Activated CD8-positive, alpha-beta memory T cell treated with anti-CD3 and anti-CD28 coated beads, Interleukin-2, amount 50 U/mL, for 4 hours (primary cell): Measurements from ENCODE around the gene CCNG2.
"Not testable (repeated sequence)": the region's sequence is repeated elsewhere in the genome, so short reads cannot be mapped to it uniquely, and the experiment has no call there.

Source experiments
- DNase-seq: peaks from one replicate; pipeline ENCODE4 v3.0.0-alpha.2; 2020

The CCNG2 gene

DNA sequence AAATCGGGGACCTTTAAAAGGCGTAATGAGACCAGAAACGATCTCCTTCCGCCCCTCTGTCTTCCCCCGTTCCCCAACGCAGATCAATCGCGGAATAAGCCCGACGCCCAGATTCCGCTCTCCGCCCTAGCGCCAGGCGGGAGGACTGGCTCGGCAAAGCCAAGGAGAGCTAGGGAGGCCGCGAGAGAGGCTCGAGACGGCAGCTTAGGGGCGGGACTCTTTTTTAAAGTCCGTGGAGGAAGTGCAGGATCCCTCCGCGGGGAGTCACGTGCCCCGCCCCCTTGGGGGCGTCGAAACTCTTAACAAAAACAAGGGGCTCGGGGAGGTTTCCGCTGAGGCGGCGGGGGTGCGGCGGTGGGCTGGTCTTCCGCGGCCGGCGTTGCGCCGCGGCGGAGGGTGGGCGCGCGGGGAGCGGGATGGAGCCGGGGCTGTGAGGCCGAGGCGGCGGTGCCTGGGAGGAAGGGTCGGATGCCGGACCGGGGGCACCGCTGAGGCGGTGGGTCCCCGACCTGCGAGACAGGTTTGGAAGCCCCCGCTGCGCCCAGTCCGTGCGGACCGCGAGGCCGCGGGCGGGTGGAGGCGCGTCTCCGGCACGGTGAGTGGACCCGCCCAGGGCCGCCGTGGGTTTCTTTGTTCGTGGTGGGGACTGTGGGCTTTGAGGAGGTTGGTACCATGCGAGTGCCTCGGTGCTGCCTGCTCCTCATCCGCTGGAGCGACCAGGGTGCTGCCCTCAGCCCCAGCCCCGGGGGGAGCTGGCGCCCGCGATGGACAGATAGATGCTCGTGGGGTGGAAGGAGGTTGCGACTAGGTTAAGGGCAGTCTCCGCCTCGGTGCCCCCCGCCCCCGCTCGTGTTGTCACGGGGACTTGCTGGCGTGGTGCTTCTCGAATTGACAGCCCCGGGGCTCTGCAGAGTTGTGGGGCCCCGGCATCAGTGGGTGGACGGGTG, at the start of gene CCNG2:
Gene CCNG2, plus strand, starts transcription at position 296 of the 947 bp plus-strand sequence. CDS start 1,326 bp downstream, outside the sequence.
- DNase-seq: peak; percentile 86

GRCh38 chr4:77110730-77111129, 46.3 kb upstream of the CCNG2 start:
- DNase-seq: no peak

GRCh38 chr4:77113069-77113468, 43.9 kb upstream of the CCNG2 start:
- no peak for DNase-seq

GRCh38 chr4:77117721-77118120, 39.3 kb upstream of the CCNG2 start:
- no peak for DNase-seq

DNA sequence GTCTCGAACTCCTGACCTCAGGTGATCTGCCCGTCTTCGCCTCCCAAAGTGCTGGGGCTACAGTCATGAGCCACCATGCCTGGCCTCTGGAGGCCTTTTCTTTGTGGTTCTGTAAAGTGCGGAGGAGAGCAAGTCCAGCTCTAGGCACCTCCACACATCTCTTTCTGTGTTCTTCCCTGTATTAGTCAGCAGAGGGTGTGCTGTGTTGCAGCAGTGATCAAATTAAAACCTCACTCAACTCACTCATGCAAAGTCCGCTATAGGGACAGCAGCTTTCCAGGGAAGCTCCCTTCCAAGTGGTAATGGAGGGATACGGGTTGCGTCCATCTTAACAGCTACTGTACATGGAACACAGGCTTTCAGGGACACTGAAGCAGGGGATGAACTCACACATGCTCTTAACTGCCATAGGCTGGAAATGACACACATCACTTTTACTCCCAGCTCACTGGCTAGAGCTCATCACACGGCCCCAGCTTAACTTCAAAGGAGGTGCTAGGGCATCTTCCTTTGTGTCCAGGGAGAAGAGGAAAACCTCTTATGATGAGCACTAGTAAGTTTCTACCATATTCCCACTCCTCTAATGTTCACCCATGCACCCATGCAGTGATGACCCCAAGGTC, 36.0 kb upstream of the CCNG2 start:
- no peak for DNase-seq

GRCh38 chr4:77121736-77122240, 35.2 kb upstream of the CCNG2 start:
- no peak for DNase-seq

DNA sequence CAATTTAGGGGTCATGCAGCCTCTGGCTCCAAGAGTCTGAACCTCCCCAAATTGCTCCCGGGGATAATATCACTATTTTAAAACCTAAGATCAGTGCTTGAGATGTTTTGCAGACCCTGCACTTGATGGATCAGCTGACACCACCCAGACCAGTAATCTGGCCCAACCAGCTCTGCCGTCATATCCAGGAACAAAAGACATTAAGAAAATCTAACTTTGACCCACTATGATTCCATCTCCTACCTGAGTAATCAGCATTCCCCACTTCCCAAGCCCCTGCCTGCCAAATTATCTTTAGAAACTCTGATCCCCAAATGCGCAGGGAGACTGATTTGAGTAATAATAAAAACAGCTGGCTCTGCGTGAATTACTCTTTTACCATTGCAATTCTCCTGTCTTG, 34.4 kb upstream of the CCNG2 start:
- no peak for DNase-seq

- DNase-seq: no peak
Observed at GRCh38 chr4:77123411-77123810, 33.6 kb upstream of the CCNG2 start.

DNA sequence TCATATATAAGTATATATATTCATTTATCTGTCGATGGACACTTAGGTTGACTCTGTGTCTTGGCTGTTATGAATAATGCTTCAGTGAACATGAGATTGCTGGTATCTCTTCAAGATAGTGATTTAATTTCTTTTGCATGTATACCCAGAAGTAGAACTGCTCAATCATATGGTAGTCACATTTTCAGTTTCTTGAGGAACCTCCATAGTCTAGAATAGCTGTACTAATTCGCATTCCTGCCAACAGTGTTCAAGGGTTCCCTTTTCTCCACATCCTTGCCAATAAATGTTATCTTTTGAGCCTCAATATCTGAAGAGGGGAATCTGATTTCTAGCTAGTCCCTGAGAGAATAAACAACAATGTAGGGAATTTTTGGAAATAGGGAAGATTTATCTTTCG, 32.4 kb upstream of the CCNG2 start:
- DNase-seq: no peak

- DNase-seq: no peak
Observed at GRCh38 chr4:77125961-77126360, 31.0 kb upstream of the CCNG2 start.

GRCh38 chr4:77126809-77127208, 30.2 kb upstream of the CCNG2 start:
- no peak for DNase-seq

GRCh38 chr4:77127215-77127614, 29.8 kb upstream of the CCNG2 start:
- no peak for DNase-seq

DNA sequence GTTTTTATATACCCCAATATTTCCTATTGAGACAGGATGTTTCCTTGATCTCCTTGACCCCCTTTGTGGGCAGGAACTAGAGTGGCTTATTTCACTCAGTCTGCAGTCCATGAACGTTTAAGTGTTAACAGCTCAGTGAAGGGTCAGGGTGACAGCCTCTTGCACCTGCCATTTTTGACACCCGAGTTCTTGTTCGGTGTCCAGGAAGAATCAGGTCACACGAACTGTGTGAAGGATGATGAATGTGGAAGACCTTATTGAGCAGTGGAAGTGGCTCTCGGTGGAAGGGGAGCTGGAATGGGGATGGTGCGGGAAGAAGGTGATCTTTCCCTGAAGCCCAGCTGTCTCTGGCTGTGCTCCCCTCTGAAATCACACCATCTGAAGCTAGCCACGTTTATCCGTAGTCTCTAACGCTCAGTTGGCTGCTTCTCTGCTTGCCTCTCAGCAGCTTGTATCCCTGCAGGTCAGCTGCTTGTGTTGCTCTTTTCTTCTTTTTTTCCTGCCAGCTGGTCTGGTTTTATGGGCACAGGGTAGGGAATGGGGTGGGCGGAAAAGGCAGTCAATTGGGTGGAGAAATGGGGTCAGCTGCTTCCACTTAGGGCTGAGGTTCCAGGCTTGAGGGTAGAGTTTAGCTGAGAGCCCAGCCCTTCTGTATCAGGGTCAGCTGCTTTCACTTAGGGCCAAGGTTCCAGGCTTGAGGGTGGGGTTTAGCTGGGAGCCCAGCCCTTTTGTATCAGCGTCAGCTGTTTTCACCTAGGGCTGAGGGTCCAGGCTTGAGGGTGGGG, 29.0 kb upstream of the CCNG2 start:
- no peak for DNase-seq

DNA sequence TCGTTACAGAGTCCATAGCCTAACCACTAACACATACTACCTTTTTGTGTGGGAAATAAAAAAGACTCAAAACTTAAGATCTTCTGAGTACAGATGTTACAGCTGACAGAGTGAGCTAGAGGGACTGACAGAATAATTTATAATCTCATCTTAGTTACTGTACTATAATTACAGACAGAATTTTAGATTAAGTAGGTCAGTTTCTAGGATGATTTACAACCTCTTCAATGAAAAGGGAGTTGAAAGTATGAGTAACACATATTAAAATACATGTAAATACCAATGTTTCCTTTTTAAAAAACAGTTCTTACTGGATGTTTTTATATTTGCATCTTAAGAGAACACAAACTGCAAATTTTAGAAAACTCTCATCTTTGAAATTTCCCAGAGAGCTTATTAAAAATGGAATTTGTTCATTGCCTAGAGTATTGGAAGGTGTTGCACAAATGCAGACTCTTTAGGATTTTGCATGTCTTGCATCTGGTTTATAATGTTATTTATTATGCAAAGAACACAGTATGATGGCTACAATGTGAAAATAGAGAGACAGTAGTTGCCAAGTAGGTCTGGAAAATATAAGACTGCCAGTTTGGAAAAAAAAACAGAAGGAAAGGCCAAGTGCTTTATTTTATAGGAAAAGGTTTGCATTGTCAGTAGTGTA, 24.2 kb upstream of the CCNG2 start:
- DNase-seq: no peak

GRCh38 chr4:77137448-77137847, 19.6 kb upstream of the CCNG2 start:
- DNase-seq: not testable (repeated sequence)

DNA sequence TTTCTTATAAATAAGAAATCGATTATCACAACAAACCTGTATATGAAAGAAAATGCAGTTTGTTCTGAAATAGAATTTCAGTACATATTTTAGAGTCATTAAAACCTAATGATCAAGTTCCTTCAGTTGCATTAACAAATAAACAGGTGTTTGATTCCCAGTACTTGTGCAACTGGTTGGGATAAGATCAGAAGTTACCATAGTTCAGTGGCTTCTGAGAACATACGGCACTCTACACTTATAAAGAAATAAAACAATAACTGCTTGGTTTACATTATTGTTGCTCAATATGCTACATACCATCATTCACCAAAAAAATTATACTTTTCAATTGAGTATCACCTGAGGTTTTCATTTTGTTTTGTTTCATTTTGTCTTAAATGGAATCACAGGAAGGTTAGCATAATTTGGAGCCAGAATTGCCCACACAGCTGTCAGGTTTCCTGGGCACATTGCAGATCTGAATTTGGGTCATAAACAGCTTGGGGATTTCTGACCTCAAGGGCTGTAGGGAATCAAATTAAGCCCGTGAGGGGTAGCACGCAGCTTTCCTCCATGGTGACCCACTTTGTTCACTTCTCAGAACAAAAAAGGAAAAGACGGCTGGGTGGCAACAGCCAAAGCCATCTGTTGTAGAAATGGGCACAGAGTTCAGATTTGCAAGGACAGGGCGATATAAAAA, 14.9 kb upstream of the CCNG2 start:
- no peak for DNase-seq

- no peak for DNase-seq
Observed at GRCh38 chr4:77142646-77143028, 14.4 kb upstream of the CCNG2 start.

- DNase-seq: no peak
Observed at GRCh38 chr4:77143091-77143490, 13.9 kb upstream of the CCNG2 start.

- no peak for DNase-seq
Observed at GRCh38 chr4:77145842-77146185, 11.2 kb upstream of the CCNG2 start.

GRCh38 chr4:77146186-77147078, 10.6 kb upstream of the CCNG2 start:
- no peak for DNase-seq
